H9 (cell line): ENCODE measurements around the gene IFIH1. TPM values are rescaled to one million over a fixed set of nuclear protein-coding genes. Genes with fewer than 3 reads are reported as not detected.

ENCODE experiments used
- DNase-seq: peaks from one replicate; pipeline ENCODE4 v3.0.0-alpha.2; 2017
- H2AFZ ChIP-seq: one replicate; pipeline ENCODE4 v1.6.1; 2013; ENCODE audit warnings: mild to moderate bottlenecking, low read length, control low read depth, moderate library complexity
- H2AK5ac ChIP-seq: 2 replicates; pipeline ENCODE4 v1.6.1; 2013; ENCODE audit warnings: low read length, control low read depth, mixed read lengths; ENCODE audit not compliant: insufficient read length
- H2BK120ac ChIP-seq: one replicate; pipeline ENCODE4 v1.6.1; 2013; ENCODE audit warnings: low read depth, mild to moderate bottlenecking, low read length, control low read depth, inconsistent platforms; ENCODE audit not compliant: poor library complexity, severe bottlenecking
- H2BK12ac ChIP-seq: 2 replicates; pipeline ENCODE4 v1.6.1; 2013; ENCODE audit warnings: low read length, control low read depth, mixed read lengths, low read depth; ENCODE audit not compliant: insufficient read length
- H2BK15ac ChIP-seq: 2 replicates; pipeline ENCODE4 v1.6.1; 2013; ENCODE audit warnings: low read depth, low read length, control low read depth
- H2BK20ac ChIP-seq: one replicate; pipeline ENCODE4 v1.6.1; 2013; ENCODE audit warnings: low read depth, mild to moderate bottlenecking, low read length, control low read depth, inconsistent platforms; ENCODE audit not compliant: poor library complexity, severe bottlenecking
- H2BK5ac ChIP-seq: 2 replicates; pipeline ENCODE4 v1.6.1; 2013; ENCODE audit warnings: low read length, control low read depth, mixed read lengths; ENCODE audit not compliant: insufficient read length
- H3K14ac ChIP-seq: 2 replicates; pipeline ENCODE4 v1.6.1; 2013; ENCODE audit warnings: low read length, control low read depth; ENCODE audit not compliant: insufficient read depth
- H3K18ac ChIP-seq: 2 replicates; pipeline ENCODE4 v1.6.1; 2013; ENCODE audit warnings: low read depth, mild to moderate bottlenecking, mixed read lengths, low read length, control low read depth; ENCODE audit not compliant: insufficient read length
- H3K23ac ChIP-seq: 2 replicates; pipeline ENCODE4 v1.6.1; 2013; ENCODE audit warnings: low read length, control low read depth, mixed read lengths, low read depth; ENCODE audit not compliant: insufficient read length
- H3K23me2 ChIP-seq: 2 replicates; pipeline ENCODE4 v1.6.1; 2013; ENCODE audit warnings: low read depth, mild to moderate bottlenecking, mixed read lengths, low read length, control low read depth; ENCODE audit not compliant: insufficient read length, poor library complexity, severe bottlenecking
- H3K27ac ChIP-seq: 2 replicates; pipeline ENCODE4 v1.5.1; 2013; ENCODE audit warnings: low read length, control low read depth, mixed read lengths, low read depth; ENCODE audit not compliant: insufficient read length
- H3K27me3 ChIP-seq: 2 replicates; pipeline ENCODE4 v1.6.1; 2013; ENCODE audit warnings: low read length, control low read depth, inconsistent platforms; ENCODE audit not compliant: insufficient read depth
- H3K4ac ChIP-seq: 2 replicates; pipeline ENCODE4 v1.6.1; 2013; ENCODE audit warnings: low read depth, mild to moderate bottlenecking, control low read depth, inconsistent platforms, low read length, moderate library complexity
- H3K4me1 ChIP-seq: 2 replicates; pipeline ENCODE4 v1.6.1; 2013; ENCODE audit warnings: low read length, control low read depth, inconsistent platforms; ENCODE audit not compliant: insufficient read depth
- H3K4me2 ChIP-seq: 2 replicates; pipeline ENCODE4 v1.6.1; 2013; ENCODE audit warnings: low read length, control low read depth, mixed read lengths; ENCODE audit not compliant: insufficient read length, insufficient read depth
- H3K56ac ChIP-seq: 2 replicates; pipeline ENCODE4 v1.6.1; 2013; ENCODE audit warnings: low read depth, mild to moderate bottlenecking, mixed read lengths, low read length, control low read depth; ENCODE audit not compliant: insufficient read length
- H3K79me1 ChIP-seq: 2 replicates; pipeline ENCODE4 v1.6.1; 2013; ENCODE audit warnings: low read depth, mild to moderate bottlenecking, moderate library complexity, low read length, control low read depth, inconsistent platforms; ENCODE audit not compliant: insufficient read depth, poor library complexity, severe bottlenecking
- H3K79me2 ChIP-seq: 2 replicates; pipeline ENCODE4 v1.6.1; 2013; ENCODE audit warnings: low read length, control low read depth, inconsistent platforms; ENCODE audit not compliant: insufficient read depth
- H3K9ac ChIP-seq: 2 replicates; pipeline ENCODE4 v1.6.1; 2013; ENCODE audit warnings: low read length, control low read depth, mixed read lengths; ENCODE audit not compliant: insufficient read length; ENCODE audit errors: extremely low read depth
- H3K9me3 ChIP-seq: one replicate; pipeline ENCODE4 v1.6.1; 2013; ENCODE audit warnings: low read depth, low read length, inconsistent platforms; ENCODE audit not compliant: control insufficient read depth
- H3T11ph ChIP-seq: one replicate; pipeline ENCODE4 v1.6.1; 2013; ENCODE audit warnings: mild to moderate bottlenecking, low read length, control low read depth, inconsistent platforms
- H4K20me1 ChIP-seq: one replicate; pipeline ENCODE4 v1.6.1; 2013; ENCODE audit not compliant: control insufficient read depth, insufficient read length, insufficient read depth
- H4K5ac ChIP-seq: 2 replicates; pipeline ENCODE4 v1.6.1; 2013; ENCODE audit warnings: low read depth, mild to moderate bottlenecking, mixed read lengths, low read length, control low read depth; ENCODE audit not compliant: insufficient read length
- H4K8ac ChIP-seq: replicated peaks from 2 replicates; pipeline ENCODE4 v1.6.1; 2013; ENCODE audit warnings: low read length, control low read depth, mixed read lengths, low read depth; ENCODE audit not compliant: insufficient read length
- H4K91ac ChIP-seq: 2 replicates; pipeline ENCODE4 v1.6.1; 2013; ENCODE audit warnings: low read depth, mild to moderate bottlenecking, moderate library complexity, mixed read lengths, low read length, control low read depth; ENCODE audit not compliant: insufficient read length
- H3K27ac Mint-ChIP-seq, 3 experiments: 2 replicates in 2 of 3; 3 replicates in 1 of 3; pipeline ENCODE4 v1.8.0; 2020 to 2021; ENCODE audit warnings: mixed read lengths in 3 of 3, mild to moderate bottlenecking in 1 of 3, moderate library complexity in 1 of 3
- H3K27me3 Mint-ChIP-seq: 2 replicates; pipeline ENCODE4 v1.8.0; 2021; ENCODE audit warnings: low read depth, mild to moderate bottlenecking, moderate library complexity, mixed read lengths
- H3K36me3 Mint-ChIP-seq, 3 experiments: 2 replicates in 2 of 3; 3 replicates in 1 of 3; pipeline ENCODE4 v1.8.0; 2020 to 2021; ENCODE audit warnings: low read depth in 3 of 3, mixed read lengths in 3 of 3; ENCODE audit not compliant: insufficient read depth in 1 of 3
- H3K4me1 Mint-ChIP-seq, 2 experiments: 2 replicates each; pipeline ENCODE4 v1.8.0; 2020; ENCODE audit warnings: mixed read lengths in 2 of 2
- H3K4me3 Mint-ChIP-seq, 2 experiments: 2 replicates in 1 of 2; 3 replicates in 1 of 2; pipeline ENCODE4 v1.8.0; 2020 to 2021; ENCODE audit warnings: mild to moderate bottlenecking in 2 of 2, mixed read lengths in 2 of 2, moderate library complexity in 1 of 2
- H3K9me3 Mint-ChIP-seq, 2 experiments: 2 replicates in 1 of 2; 3 replicates in 1 of 2; pipeline ENCODE4 v1.8.0; 2020; ENCODE audit warnings: mild to moderate bottlenecking in 2 of 2, mixed read lengths in 2 of 2, moderate library complexity in 1 of 2
- WGBS: extraction: QIAGEN DNeasy Blood & Tissue Kit; methylation state at CpG from one replicate; pipeline ENCODE4 v1.1.7; 2013; ENCODE audit warnings: missing lambda C conversion rate, low lambda C conversion rate, mixed read lengths; ENCODE audit not compliant: insufficient read length; ENCODE audit errors: extremely low coverage; 5-methylcytosine and 5-hydroxymethylcytosine counted together
- total RNA-seq: library from RNA; stranded (reverse); gene quantifications from 2 replicates; pipeline ENCODE4 v1.2.1, GENCODE V29; 2021
- TF ChIP-seq, protein P1 (sequence below): fragments of 200-600 bp; sonication (generic); conservative IDR thresholded peaks from 3 replicates; pipeline ENCODE4 v1.8.0; 2021; ENCODE audit warnings: antibody characterized with exemption, mild to moderate bottlenecking

IFIH1 gene
- total RNA-seq, 1 experiment from 2014 or later, result 0.81 TPM

DNA sequence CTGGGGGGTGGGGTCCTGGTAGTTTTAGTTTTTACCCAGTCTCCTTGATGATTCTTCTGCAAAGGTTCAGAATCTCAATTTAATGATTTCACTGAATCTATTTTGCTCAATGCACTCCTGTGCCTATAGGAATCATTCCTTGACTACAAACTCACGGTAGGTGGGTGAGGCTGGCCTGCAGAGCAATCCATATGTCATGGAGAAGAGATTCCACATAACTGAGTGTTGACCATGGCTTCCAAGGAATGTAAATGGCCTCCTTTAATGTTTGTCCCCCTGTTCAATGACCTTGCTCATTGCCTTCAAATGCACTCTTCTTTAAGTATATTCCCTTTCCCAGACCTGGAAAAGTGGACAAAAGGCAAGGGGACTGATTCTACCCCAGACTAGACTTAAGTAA lies 87.7 kb downstream of the IFIH1 start:
- Histone ChIP-seq H3K23me2 (no peaks in the 10 kb centered on the region), H2AK5ac (no peak overlapping the region), H4K20me1 (no peaks in the 10 kb centered on the region), H3K18ac (no peak overlapping the region), H4K5ac (no peak overlapping the region), H3K14ac (no peak overlapping the region), H2AFZ (no peak overlapping the region), H3K9ac (no peak overlapping the region), H2BK12ac (no peak overlapping the region), H2BK120ac (no peak overlapping the region), H4K8ac (no peak overlapping the region), H3K79me1 (no peaks in the 10 kb centered on the region), H3K56ac (no peak overlapping the region), H3K4ac (no peak overlapping the region), H2BK5ac (no peak overlapping the region), H3K27ac (no peak overlapping the region), H4K91ac (no peak overlapping the region), H3K79me2 (no peaks in the 10 kb centered on the region), H3T11ph (no peak overlapping the region), H3K4me2 (no peak overlapping the region), H2BK15ac (no peak overlapping the region), H3K9me3 (no peaks in the 10 kb centered on the region), H3K23ac (no peak overlapping the region), H3K4me1 (no peaks in the 10 kb centered on the region), H2BK20ac (no peak overlapping the region), H3K27me3 (no peaks in the 10 kb centered on the region)
- Mint-ChIP-seq H3K4me1 (no peaks in the 10 kb centered on the region), H3K4me3 (no peak overlapping the region), H3K9me3 (peaks cover 0 to 4% of the 10 kb centered on the region in 2 experiments; a peak in 2 of 5 replicates), H3K36me3 (peaks cover 0 to 2% (median 0%) of the 10 kb centered on the region in 3 experiments; a peak in 1 of 7 replicates), H3K27me3 (no peaks in the 10 kb centered on the region), H3K27ac (no peak overlapping the region)
- WGBS, result no CpG with 5 or more reads among the region's 1 CpG
- DNase-seq, result no peak
- TF ChIP-seq, protein P1, sequence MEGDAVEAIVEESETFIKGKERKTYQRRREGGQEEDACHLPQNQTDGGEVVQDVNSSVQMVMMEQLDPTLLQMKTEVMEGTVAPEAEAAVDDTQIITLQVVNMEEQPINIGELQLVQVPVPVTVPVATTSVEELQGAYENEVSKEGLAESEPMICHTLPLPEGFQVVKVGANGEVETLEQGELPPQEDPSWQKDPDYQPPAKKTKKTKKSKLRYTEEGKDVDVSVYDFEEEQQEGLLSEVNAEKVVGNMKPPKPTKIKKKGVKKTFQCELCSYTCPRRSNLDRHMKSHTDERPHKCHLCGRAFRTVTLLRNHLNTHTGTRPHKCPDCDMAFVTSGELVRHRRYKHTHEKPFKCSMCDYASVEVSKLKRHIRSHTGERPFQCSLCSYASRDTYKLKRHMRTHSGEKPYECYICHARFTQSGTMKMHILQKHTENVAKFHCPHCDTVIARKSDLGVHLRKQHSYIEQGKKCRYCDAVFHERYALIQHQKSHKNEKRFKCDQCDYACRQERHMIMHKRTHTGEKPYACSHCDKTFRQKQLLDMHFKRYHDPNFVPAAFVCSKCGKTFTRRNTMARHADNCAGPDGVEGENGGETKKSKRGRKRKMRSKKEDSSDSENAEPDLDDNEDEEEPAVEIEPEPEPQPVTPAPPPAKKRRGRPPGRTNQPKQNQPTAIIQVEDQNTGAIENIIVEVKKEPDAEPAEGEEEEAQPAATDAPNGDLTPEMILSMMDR, result no peak
